LNCaP clone FGC (cell line): ENCODE results near the gene SYNGR4.

ENCODE experiments used
- DNase-seq: peaks from one replicate; pipeline ENCODE4 v3.0.0-alpha.2; 2011; ENCODE audit warnings: low read depth
- H3K4me3 ChIP-seq: 2 replicates; pipeline ENCODE4 v1.5.1; 2011; ENCODE audit warnings: mild to moderate bottlenecking, low read depth, low read length, control low read depth
- CTCF ChIP-seq: IDR thresholded peaks from 2 replicates; pipeline ENCODE4 v1.5.1; 2012; ENCODE audit warnings: mild to moderate bottlenecking; ENCODE audit not compliant: control insufficient read depth, insufficient read depth; ENCODE audit errors: extremely low read depth

The SYNGR4 gene

GRCh38 chr19:48417421-48417820, 53.3 kb downstream of the SYNGR4 start:
- no peak for DNase-seq
- no peak overlapping the region for H3K4me3 ChIP-seq
- no peak for TF ChIP-seq CTCF

GRCh38 chr19:48418317-48419064, 54.3 kb downstream of the SYNGR4 start:
- no peak for DNase-seq
- no peak overlapping the region for H3K4me3 ChIP-seq

GRCh38 chr19:48419158-48419920, 55.2 kb downstream of the SYNGR4 start:
- no peak for TF ChIP-seq CTCF
- no peak for DNase-seq
- no peak overlapping the region for H3K4me3 ChIP-seq

More at GRCh38 chr19:48418317-48419064, 54.3 kb downstream of the SYNGR4 start:
- TF ChIP-seq CTCF, result no peak

- no peak for DNase-seq
- TF ChIP-seq CTCF, result no peak
- no peak overlapping the region for H3K4me3 ChIP-seq
These were observed 57.4 kb downstream of the SYNGR4 start for GRCh38 chr19:48421548-48421947.

- H3K4me3 ChIP-seq, result no peak overlapping the region
- TF ChIP-seq CTCF, result no peak
- DNase-seq, result no peak
These were observed 60.6 kb downstream of the SYNGR4 start for GRCh38 chr19:48424694-48425219.
